ENCODE data around the gene CRYBG1. TPM values are rescaled to one million over a fixed set of nuclear protein-coding genes. Genes with fewer than 3 reads are reported as not detected.
"Not testable (repeated sequence)": the region's sequence is repeated elsewhere in the genome, so short reads cannot be mapped to it uniquely, and the experiment has no call there.

The CRYBG1 gene
- total and polyA plus RNA-seq, 5 donors from 2014 or later: 16.4 to 83.8 (median 19.6) TPM

DNA sequence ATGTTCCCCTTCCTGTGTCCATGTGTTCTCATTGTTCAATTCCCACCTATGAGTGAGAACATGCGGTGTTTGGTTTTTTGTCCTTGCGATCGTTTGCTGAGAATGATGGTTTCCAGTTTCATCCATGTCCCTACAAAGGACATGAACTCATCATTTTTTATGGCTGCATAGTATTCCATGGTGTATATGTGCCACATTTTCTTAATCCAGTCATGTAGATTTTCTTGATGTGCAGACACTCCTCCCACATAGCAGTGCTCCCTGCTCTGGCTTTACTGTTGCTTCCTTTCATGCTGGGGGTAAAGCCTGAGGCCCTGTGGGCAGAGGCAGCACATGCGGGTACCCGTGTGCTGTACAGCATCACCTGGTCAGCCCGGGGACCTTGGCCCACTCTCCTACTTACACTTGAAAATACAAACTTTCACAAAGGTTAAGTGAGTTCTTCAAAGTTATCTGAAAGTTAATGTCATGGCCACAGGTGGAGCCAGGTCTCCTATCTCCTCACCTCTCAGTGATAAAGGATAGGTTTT lies 188.5 kb downstream of the CRYBG1 start:
- H3K4me1 ChIP-seq (ENCODE audit: control insufficient read depth, insufficient read depth, low read length, poor library complexity, severe bottlenecking); H3K9me3 ChIP-seq (ENCODE audit: control insufficient read depth in 2 of 2, low read length in 2 of 2); H3K27ac ChIP-seq (ENCODE audit: insufficient read depth, low read length, poor library complexity, severe bottlenecking); H3K4me3 Mint-ChIP-seq; H3K27me3 Mint-ChIP-seq; H3K4me3 ChIP-seq (ENCODE audit: low read depth, low read length); DNase-seq; ATAC-seq (ENCODE audit: low read depth in 2 of 2); H3K9me3 Mint-ChIP-seq; H3K27me3 ChIP-seq (ENCODE audit: control insufficient read depth, insufficient read depth, low read length): not testable (repeated sequence)
- peaks cover 85% of the 10 kb centered on the region for H3K36me3 ChIP-seq (ENCODE audit: control insufficient read depth, insufficient read depth, low read length)
- peaks cover 33 to 61% (median 47%) of the 10 kb centered on the region in 4 donors for H3K4me1 Mint-ChIP-seq
- peak overlapping the region in 1 of 3 donors; percentile 8 for H3K27ac Mint-ChIP-seq
- peaks cover 78% of the 10 kb centered on the region for H3K36me3 Mint-ChIP-seq

DNA sequence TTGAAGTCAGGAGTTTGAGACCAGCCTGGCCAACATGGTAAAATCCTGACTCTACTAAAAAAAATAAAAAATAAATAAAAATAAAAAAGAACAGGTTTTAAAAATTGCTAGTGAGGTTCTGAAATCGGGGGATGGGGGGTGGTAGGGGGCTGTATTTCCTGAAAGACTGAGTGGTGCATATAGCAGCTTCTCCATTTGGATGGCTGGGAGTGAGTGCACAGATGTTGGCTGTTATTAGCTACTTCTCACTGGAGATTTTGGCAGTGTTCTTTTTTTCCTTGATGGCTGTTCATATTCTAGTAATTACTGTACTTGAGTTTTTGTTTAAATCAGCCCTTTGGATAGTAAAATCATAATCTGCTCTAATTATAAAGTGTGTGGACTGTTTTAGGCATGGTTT lies 189.0 kb downstream of the CRYBG1 start:
- Mint-ChIP-seq H3K36me3 (peaks cover 75% of the 10 kb centered on the region), H3K27ac (peak overlapping the region; percentile 8 to 79 (median 76)), H3K4me3 (no peak overlapping the region), H3K9me3 (peaks cover 0 to 4% (median 0%) of the 10 kb centered on the region in 7 donors), H3K27me3 (no peaks in the 10 kb centered on the region), H3K4me1 (peaks cover 29 to 55% (median 43%) of the 10 kb centered on the region in 4 donors)
- no peak for DNase-seq
- H3K9me3 ChIP-seq (ENCODE audit: control insufficient read depth in 2 of 2, low read length in 2 of 2): no peaks in the 10 kb centered on the region
- no peaks in the 10 kb centered on the region for H3K27me3 ChIP-seq (ENCODE audit: control insufficient read depth, insufficient read depth, low read length)
- no peak for ATAC-seq (ENCODE audit: low read depth in 2 of 2)
- peaks cover 2% of the 10 kb centered on the region for H3K4me1 ChIP-seq (ENCODE audit: control insufficient read depth, insufficient read depth, low read length, poor library complexity, severe bottlenecking)
- no peak overlapping the region for H3K4me3 ChIP-seq (ENCODE audit: low read depth, low read length)
- no peak overlapping the region for H3K27ac ChIP-seq (ENCODE audit: insufficient read depth, low read length, poor library complexity, severe bottlenecking)
- H3K36me3 ChIP-seq (ENCODE audit: control insufficient read depth, insufficient read depth, low read length): peaks cover 85% of the 10 kb centered on the region

DNA sequence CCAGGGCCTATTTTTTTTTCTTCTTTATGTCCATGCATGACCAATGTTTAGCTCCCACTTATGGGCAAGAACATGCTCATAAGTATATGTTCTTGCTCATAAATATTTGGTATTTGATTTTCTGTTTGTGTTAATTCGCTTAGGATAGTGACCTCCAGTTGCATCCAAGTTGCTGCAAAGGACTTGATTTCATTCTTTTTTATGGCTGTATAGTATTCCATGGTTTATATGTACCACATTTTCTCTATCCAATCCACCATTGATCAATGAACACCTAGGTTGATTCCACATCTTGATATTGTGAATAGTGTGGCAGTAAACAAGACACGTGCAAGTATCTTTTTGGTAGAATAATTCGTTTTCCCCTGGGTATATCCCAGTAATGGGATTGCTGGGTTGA lies 190.6 kb downstream of the CRYBG1 start:
- H3K9me3 Mint-ChIP-seq: peaks cover 0 to 4% (median 0%) of the 10 kb centered on the region in 7 donors
- Histone ChIP-seq H3K9me3 (ENCODE audit: control insufficient read depth in 2 of 2, low read length in 2 of 2) (no peaks in the 10 kb centered on the region), H3K36me3 (ENCODE audit: control insufficient read depth, insufficient read depth, low read length) (peaks cover 81% of the 10 kb centered on the region), H3K4me3 (ENCODE audit: low read depth, low read length) (no peak overlapping the region), H3K27ac (ENCODE audit: insufficient read depth, low read length, poor library complexity, severe bottlenecking) (no peak overlapping the region), H3K4me1 (ENCODE audit: control insufficient read depth, insufficient read depth, low read length, poor library complexity, severe bottlenecking) (no peaks in the 10 kb centered on the region), H3K27me3 (ENCODE audit: control insufficient read depth, insufficient read depth, low read length) (no peaks in the 10 kb centered on the region)
- H3K27me3 Mint-ChIP-seq: no peaks in the 10 kb centered on the region
- DNase-seq (no peak), ATAC-seq (ENCODE audit: low read depth in 2 of 2) (no peak)
- peaks cover 24 to 54% (median 33%) of the 10 kb centered on the region in 4 donors for H3K4me1 Mint-ChIP-seq
- H3K4me3 Mint-ChIP-seq: no peak overlapping the region
- H3K27ac Mint-ChIP-seq: peak overlapping the region in 2 of 3 donors; percentile 22 to 51
- H3K36me3 Mint-ChIP-seq: peaks cover 63% of the 10 kb centered on the region

DNA sequence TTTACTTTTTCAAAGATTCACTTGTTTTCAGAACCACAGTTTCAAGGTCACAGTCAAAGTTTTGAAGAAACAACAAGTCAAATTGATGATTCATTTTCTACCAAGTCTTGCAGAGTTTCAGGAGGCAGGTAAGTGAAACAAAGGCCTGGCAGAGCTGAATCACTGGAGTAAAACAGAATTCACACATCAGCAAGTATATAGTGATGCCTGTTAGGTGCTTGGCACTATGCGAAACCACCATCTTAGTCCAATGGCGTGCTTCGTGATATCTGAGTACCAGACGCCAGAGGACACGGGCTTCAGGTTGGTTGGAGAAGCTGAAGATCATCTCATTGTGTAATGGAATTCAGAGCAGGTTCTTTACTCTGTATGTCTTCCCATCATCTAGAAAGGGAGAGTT lies 192.9 kb downstream of the CRYBG1 start:
- H3K4me1 ChIP-seq (ENCODE audit: control insufficient read depth, insufficient read depth, low read length, poor library complexity, severe bottlenecking): no peaks in the 10 kb centered on the region
- ATAC-seq (ENCODE audit: low read depth in 2 of 2) (no peak), DNase-seq (no peak)
- H3K4me3 ChIP-seq (ENCODE audit: low read depth, low read length): no peak overlapping the region
- Mint-ChIP-seq H3K27me3 (no peaks in the 10 kb centered on the region), H3K27ac (peak overlapping the region; percentile 10 to 80 (median 59)), H3K36me3 (peaks cover 50% of the 10 kb centered on the region), H3K4me1 (peaks cover 7 to 49% (median 20%) of the 10 kb centered on the region in 4 donors), H3K9me3 (peaks cover 0 to 4% (median 0%) of the 10 kb centered on the region in 7 donors), H3K4me3 (no peak overlapping the region)
- H3K27me3 ChIP-seq (ENCODE audit: control insufficient read depth, insufficient read depth, low read length): no peaks in the 10 kb centered on the region
- H3K27ac ChIP-seq (ENCODE audit: insufficient read depth, low read length, poor library complexity, severe bottlenecking): no peak overlapping the region
- H3K9me3 ChIP-seq (ENCODE audit: control insufficient read depth in 2 of 2, low read length in 2 of 2): no peaks in the 10 kb centered on the region
- H3K36me3 ChIP-seq (ENCODE audit: control insufficient read depth, insufficient read depth, low read length): peaks cover 70% of the 10 kb centered on the region

DNA sequence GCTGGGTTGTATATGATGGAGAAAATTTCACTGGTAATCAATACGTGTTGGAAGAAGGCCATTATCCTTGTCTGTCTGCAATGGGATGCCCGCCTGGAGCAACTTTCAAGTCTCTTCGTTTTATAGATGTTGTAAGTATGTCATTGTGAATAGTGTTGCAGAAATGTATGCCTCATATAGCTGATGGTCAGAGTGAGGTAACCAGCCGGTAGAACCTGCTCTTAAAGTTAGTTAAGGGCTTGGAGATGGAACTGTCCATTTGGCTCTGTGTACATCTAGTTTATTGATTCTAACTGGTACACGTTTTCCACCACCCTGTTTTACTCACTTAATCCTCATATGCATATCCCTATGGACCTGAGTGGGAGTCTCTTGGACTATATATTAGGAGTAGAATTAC lies 195.2 kb downstream of the CRYBG1 start:
- Histone ChIP-seq H3K27ac (ENCODE audit: insufficient read depth, low read length, poor library complexity, severe bottlenecking) (no peak overlapping the region), H3K36me3 (ENCODE audit: control insufficient read depth, insufficient read depth, low read length) (peaks cover 73% of the 10 kb centered on the region), H3K9me3 (ENCODE audit: control insufficient read depth in 2 of 2, low read length in 2 of 2) (no peaks in the 10 kb centered on the region), H3K4me3 (ENCODE audit: low read depth, low read length) (no peak overlapping the region), H3K4me1 (ENCODE audit: control insufficient read depth, insufficient read depth, low read length, poor library complexity, severe bottlenecking) (no peaks in the 10 kb centered on the region), H3K27me3 (ENCODE audit: control insufficient read depth, insufficient read depth, low read length) (no peaks in the 10 kb centered on the region)
- Mint-ChIP-seq H3K4me3 (no peak overlapping the region), H3K27me3 (no peaks in the 10 kb centered on the region), H3K9me3 (peaks cover 0 to 4% (median 0%) of the 10 kb centered on the region in 7 donors), H3K27ac (no peak overlapping the region), H3K4me1 (peaks cover 4 to 37% (median 14%) of the 10 kb centered on the region in 4 donors), H3K36me3 (peaks cover 39% of the 10 kb centered on the region)
- no peak for ATAC-seq (ENCODE audit: low read depth in 2 of 2)
- no peak for DNase-seq

DNA sequence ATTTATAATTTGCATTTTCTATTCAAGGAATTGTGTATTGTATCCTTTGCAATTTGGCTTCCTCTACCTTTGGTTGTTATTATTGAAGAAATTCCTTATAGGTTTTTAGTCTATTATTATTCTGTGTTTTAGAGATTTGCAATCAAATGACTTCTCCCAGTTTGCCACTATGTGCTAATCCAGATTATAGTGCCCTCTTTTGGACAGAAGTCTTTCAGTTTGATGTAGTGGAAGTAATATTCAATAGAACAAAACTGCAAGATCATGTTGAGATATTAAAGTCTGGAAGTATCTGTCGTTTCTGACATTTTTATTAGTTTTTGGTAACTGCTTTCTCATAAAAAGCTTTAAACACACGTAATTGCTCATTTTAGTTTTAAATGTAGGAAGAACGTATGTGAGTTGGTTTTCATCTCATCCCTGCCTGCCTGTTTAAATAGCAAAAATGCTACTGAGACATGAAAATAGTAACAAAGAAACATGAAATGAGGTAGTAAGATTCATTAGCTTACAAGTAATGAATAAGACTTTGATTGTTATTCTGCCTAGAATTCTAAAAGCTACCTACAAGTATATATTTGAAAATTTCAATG lies 195.9 kb downstream of the CRYBG1 start:
- H3K27me3 Mint-ChIP-seq: no peaks in the 10 kb centered on the region
- no peaks in the 10 kb centered on the region for H3K9me3 Mint-ChIP-seq
- Histone ChIP-seq H3K36me3 (ENCODE audit: control insufficient read depth, insufficient read depth, low read length) (peaks cover 73% of the 10 kb centered on the region), H3K4me1 (ENCODE audit: control insufficient read depth, insufficient read depth, low read length, poor library complexity, severe bottlenecking) (no peaks in the 10 kb centered on the region), H3K27me3 (ENCODE audit: control insufficient read depth, insufficient read depth, low read length) (no peaks in the 10 kb centered on the region), H3K4me3 (ENCODE audit: low read depth, low read length) (no peak overlapping the region), H3K9me3 (ENCODE audit: control insufficient read depth in 2 of 2, low read length in 2 of 2) (no peaks in the 10 kb centered on the region), H3K27ac (ENCODE audit: insufficient read depth, low read length, poor library complexity, severe bottlenecking) (no peak overlapping the region)
- peaks cover 39% of the 10 kb centered on the region for H3K36me3 Mint-ChIP-seq
- H3K4me1 Mint-ChIP-seq: peaks cover 2 to 30% (median 14%) of the 10 kb centered on the region in 4 donors
- DNase-seq (peak in 2 of 3 donors; percentile 58 to 63), ATAC-seq (ENCODE audit: low read depth in 2 of 2) (peak in 1 of 2 donors; percentile 48)
- H3K27ac Mint-ChIP-seq: peak overlapping the region in 1 of 3 donors; percentile 3
- no peak overlapping the region for H3K4me3 Mint-ChIP-seq

DNA sequence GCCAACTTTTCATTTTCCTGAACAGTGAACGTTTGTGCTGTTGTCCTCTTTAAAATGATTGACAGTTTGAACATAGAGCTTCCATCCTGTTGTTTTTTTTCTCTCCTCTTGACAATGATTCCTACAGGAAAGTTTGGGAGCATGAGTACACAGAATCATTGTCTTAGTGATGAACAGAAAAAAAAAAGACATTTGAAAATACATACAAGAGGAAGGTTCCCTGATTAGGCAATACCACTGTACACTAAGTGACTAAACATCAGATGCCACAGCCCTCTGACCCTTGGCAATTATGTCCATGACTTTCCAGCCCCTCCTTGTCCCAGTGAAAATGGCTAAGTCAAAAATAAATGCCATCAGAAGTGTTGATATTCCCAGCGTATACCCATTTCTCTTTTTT lies 197.3 kb downstream of the CRYBG1 start:
- no peak overlapping the region for H3K4me3 Mint-ChIP-seq
- Histone ChIP-seq H3K27ac (ENCODE audit: insufficient read depth, low read length, poor library complexity, severe bottlenecking) (no peak overlapping the region), H3K36me3 (ENCODE audit: control insufficient read depth, insufficient read depth, low read length) (peaks cover 80% of the 10 kb centered on the region)

DNA sequence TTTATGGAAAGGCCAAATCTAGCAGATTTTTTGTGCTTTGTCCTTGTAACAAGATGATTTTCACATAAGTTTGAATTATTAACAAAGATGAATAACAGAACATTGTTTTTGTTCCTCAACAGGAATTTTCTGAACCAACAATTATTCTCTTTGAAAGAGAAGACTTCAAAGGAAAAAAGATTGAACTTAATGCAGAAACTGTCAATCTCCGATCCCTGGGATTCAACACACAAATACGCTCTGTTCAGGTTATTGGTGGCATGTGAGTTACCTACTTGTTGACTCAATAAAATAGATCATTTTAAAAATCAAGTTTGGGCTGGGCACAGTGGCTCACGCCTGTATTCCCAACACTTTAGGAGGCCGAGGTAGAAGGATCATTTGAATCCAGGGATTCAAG lies 197.8 kb downstream of the CRYBG1 start:
- Mint-ChIP-seq H3K4me3 (no peak overlapping the region), H3K9me3 (no peaks in the 10 kb centered on the region), H3K27me3 (no peaks in the 10 kb centered on the region), H3K27ac (peak overlapping the region in 1 of 3 donors; percentile 29), H3K4me1 (peaks cover 0 to 20% (median 8%) of the 10 kb centered on the region in 4 donors), H3K36me3 (peaks cover 30% of the 10 kb centered on the region)
- H3K27ac ChIP-seq (ENCODE audit: insufficient read depth, low read length, poor library complexity, severe bottlenecking): no peak overlapping the region
- no peak overlapping the region for H3K4me3 ChIP-seq (ENCODE audit: low read depth, low read length)
- no peaks in the 10 kb centered on the region for H3K4me1 ChIP-seq (ENCODE audit: control insufficient read depth, insufficient read depth, low read length, poor library complexity, severe bottlenecking)
- H3K9me3 ChIP-seq (ENCODE audit: control insufficient read depth in 2 of 2, low read length in 2 of 2): no peaks in the 10 kb centered on the region
- peaks cover 80% of the 10 kb centered on the region for H3K36me3 ChIP-seq (ENCODE audit: control insufficient read depth, insufficient read depth, low read length)
- DNase-seq (no peak), ATAC-seq (ENCODE audit: low read depth in 2 of 2) (no peak)
- H3K27me3 ChIP-seq (ENCODE audit: control insufficient read depth, insufficient read depth, low read length): no peaks in the 10 kb centered on the region

More for the DNA sequence above, 197.3 kb downstream of the CRYBG1 start:
- DNase-seq (no peak), ATAC-seq (ENCODE audit: low read depth in 2 of 2) (no peak)
- H3K4me3 ChIP-seq (ENCODE audit: low read depth, low read length): no peak overlapping the region
- H3K27me3 Mint-ChIP-seq: no peaks in the 10 kb centered on the region
- peaks cover 36% of the 10 kb centered on the region for H3K36me3 Mint-ChIP-seq
- H3K9me3 ChIP-seq (ENCODE audit: control insufficient read depth in 2 of 2, low read length in 2 of 2): no peaks in the 10 kb centered on the region
- H3K4me1 Mint-ChIP-seq: peaks cover 2 to 23% (median 9%) of the 10 kb centered on the region in 4 donors
- no peaks in the 10 kb centered on the region for H3K27me3 ChIP-seq (ENCODE audit: control insufficient read depth, insufficient read depth, low read length)
- no peaks in the 10 kb centered on the region for H3K4me1 ChIP-seq (ENCODE audit: control insufficient read depth, insufficient read depth, low read length, poor library complexity, severe bottlenecking)
- H3K27ac Mint-ChIP-seq: no peak overlapping the region
- no peaks in the 10 kb centered on the region for H3K9me3 Mint-ChIP-seq

Measured in CD4-positive, CD25-positive, alpha-beta regulatory T cell (primary cell).